Measurements from ENCODE around the gene NCLN. TPM values are rescaled to one million over a fixed set of nuclear protein-coding genes. Genes with fewer than 3 reads are reported as not detected.
A peak's percentile ranks its signal among the peaks of the same experiment; 100 is the strongest.
"Not testable (repeated sequence)": the region's sequence is repeated elsewhere in the genome, so short reads cannot be mapped to it uniquely, and the experiment has no call there.

The NCLN gene
- total RNA-seq, 1 donor from 2014 or later = 114 TPM

DNA sequence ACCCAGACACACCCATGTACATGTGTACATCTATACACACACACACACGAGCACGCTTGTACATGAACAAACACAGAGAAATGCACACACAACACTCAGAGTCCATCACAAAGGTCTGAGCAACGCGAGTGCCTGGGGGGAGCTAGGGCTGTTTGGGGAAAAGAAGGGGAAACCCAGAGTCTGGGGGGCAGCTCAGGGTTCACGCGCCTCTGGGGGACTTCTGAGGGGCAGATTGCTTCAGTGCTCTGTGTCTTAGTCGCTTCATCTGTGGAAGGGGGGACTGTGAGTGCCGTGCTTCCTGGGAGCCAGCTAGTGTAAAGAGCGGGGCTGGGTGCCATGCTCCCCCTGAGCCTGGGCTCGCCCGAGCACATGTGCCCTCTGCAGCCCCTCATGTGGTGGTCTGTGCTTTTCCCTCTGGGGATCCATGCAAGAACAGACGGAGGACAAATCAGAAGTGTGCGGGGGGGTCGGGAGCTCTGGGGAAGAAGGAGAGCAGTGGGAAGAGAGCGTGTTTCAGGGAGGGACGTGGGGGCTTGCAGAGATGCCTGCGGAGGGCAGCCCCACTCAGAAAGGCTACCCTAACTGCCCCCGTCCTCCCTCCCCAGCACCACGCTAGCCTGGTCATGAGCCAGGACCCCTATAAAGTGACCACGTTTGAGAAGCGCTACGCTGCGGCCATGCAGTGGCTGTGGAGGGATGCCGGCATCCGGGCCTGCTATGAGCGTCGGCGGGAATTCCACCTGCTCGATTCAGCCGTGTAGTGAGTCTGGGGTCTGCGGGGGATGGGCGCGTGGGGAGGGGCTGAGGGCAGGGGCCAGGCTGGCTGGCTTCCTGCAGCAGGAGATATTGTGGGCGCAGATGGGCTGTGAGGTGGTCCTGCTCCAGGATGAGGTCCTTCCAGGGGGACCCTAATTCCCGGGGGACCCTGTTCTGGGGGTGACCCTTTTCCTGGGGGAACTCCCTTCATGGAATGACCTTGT is 35.9 kb upstream of the NCLN start:
- Mint-ChIP-seq H3K4me1 (peaks cover 19% of the 10 kb centered on the region), H3K9me3 (peaks cover under 1% of the 10 kb centered on the region), H3K36me3 (ENCODE audit: low read depth) (peaks cover 40% of the 10 kb centered on the region), H3K4me3 (no peak overlapping the region), H3K27ac (peak overlapping the region; percentile 16), H3K27me3 (no peaks in the 10 kb centered on the region)
- no peak for DNase-seq
- intact Hi-C loops (cut with micrococcal nuclease) = no loop called here

DNA sequence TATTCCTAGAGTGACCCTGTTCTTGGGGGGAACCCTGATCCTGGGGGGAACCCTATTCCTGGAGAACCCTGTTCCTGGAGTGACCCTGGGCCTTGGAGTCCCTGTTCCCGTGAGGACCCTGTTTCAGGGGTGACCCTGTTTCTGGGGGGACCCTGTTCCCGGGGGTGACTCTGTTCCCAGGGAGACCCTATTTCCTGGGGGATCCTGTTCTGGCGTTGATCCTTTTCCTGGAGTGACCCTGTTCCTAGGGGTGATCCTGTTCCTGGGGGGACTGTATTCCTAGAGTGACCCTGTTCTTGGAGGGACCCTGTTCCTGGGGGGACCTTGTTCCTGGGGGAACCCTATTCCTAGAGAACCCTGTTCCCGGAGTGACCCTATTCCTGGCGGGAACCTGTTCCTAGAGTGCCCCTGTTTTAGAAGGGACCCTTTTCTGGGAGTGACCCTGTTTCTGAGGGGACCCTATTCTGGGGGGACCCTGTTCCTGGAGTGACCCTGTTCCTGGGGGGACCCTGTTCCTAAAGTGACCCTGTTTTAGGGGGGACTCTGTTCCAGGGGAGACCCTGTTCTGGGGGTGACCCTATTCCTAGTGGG is 34.9 kb upstream of the NCLN start:
- no peak for DNase-seq
- Mint-ChIP-seq H3K27ac (peak overlapping the region; percentile 35), H3K36me3 (ENCODE audit: low read depth) (peaks cover 42% of the 10 kb centered on the region), H3K9me3 (peaks cover 3% of the 10 kb centered on the region), H3K27me3 (no peaks in the 10 kb centered on the region), H3K4me1 (peaks cover 16% of the 10 kb centered on the region), H3K4me3 (no peak overlapping the region)
- intact Hi-C loops (cut with micrococcal nuclease) = no loop called here

DNA sequence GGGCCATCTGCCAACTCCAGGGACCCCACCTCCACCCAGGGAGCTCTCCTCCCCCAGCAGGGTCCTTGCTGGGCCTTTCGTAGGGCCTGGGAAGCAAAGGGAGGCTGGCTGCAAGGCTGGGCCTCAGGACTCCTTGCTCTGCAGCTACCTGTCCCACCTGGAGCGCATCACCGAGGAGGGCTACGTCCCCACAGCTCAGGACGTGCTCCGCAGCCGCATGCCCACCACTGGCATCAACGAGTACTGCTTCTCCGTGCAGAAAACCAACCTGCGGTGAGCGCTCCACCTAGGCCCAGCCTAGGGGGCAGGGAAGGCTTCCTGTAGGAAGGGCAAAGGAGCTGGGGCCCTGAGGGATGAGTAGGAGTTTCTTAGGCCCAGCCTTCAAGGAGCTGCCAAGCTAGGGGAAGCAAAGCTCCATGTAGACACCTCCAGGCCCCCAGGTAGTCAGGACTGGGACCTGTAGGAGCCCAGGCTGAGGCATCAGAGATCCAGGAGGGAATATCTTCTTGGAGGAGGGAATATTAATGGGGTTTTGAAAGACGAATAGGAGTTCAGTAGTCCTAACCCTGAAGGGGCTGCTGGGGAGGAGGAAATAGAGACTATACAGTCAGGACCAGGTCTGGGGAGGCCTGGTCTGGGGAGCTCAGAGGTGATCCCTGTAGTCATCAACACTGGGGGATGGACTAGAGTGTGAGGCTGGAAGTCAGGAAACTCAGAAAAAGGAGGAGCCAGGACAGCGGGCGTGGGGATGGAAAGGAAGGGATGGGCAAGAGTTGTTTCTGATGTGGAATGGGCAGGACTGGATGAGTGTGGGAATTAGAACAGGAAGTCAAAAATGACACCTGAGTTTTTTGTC is 33.9 kb upstream of the NCLN start:
- DNase-seq = no peak
- Mint-ChIP-seq H3K27me3 (no peaks in the 10 kb centered on the region), H3K4me3 (no peak overlapping the region), H3K9me3 (peaks cover 3% of the 10 kb centered on the region), H3K36me3 (ENCODE audit: low read depth) (peaks cover 46% of the 10 kb centered on the region), H3K4me1 (peaks cover 13% of the 10 kb centered on the region), H3K27ac (no peak overlapping the region)
- intact Hi-C loops (cut with micrococcal nuclease) = no loop called here

DNA sequence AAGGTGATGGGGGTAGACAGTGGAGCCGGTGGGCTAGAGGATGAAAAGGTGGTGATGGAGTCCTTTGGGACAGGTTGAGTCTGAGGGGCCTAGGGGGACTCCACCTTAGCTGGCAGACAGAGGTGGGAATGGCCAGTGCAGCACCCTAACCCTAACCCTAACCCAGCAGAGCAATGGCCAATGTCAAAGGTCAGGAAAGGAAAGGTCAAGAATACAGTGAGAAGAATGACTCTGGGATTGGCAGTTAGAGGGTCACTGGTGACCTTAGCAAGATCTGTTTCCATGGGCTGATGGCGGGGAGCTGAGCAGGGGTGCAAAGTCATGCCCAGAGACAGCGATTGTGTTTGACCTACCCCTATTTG is 33.3 kb upstream of the NCLN start:
- no peak for DNase-seq
- Mint-ChIP-seq H3K4me1 (peaks cover 15% of the 10 kb centered on the region), H3K36me3 (ENCODE audit: low read depth) (peaks cover 49% of the 10 kb centered on the region), H3K27me3 (no peaks in the 10 kb centered on the region), H3K4me3 (no peak overlapping the region), H3K9me3 (peaks cover 3% of the 10 kb centered on the region), H3K27ac (no peak overlapping the region)
- intact Hi-C loops (cut with micrococcal nuclease) = no loop called here

DNA sequence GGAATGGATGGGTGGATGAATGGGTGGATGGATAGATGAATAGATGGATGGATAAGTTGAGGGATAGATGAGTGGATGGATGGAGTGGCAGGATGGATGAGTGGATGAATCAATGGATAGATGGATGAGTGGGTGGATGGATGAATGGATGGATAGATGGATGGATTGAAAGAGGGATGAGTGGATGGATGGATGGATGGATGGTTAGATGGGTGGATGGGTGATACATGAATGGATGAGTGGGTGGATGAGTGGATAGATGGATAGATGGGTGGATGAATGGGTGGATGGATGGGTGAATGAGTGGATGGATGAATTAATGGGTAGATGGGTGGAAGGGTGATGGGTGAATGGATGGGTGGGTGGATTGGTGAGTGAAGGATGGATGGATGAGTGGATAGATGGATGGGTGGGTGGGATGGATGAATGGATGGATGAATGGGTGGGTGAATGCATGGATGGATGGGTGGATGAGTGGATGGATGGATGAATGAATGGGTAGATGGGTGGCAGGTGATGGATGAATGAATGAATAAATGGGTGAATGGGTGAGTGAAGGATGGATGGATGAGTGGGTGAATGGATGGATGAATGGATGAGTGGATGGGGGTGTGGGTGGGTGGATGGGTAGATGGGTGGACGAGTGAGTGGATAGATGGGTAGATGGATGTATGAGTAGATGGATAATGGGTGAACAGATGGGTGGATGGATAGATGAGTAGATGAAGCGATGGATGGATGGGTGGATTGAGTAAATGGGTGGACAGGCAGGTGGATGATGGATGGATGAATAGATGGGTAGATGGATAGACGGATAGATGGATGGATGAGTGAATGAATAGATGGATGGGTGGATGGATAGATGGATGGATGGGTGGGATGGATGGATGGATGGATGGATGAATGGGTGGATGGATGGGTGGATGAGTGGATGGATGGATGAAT is 32.2 kb upstream of the NCLN start:
- H3K36me3 Mint-ChIP-seq (ENCODE audit: low read depth) = peaks cover 53% of the 10 kb centered on the region
- DNase-seq = no peak
- H3K9me3 Mint-ChIP-seq = peaks cover 3% of the 10 kb centered on the region
- H3K4me1 Mint-ChIP-seq = peaks cover 17% of the 10 kb centered on the region
- H3K4me3 Mint-ChIP-seq = no peak overlapping the region
- intact Hi-C loops (cut with micrococcal nuclease) = loop anchor here (2.0 kb wide), 1 partner anchor 25 kb away; the partner anchor contains the start of gene S1PR4
- H3K27ac Mint-ChIP-seq = no peak overlapping the region
- H3K27me3 Mint-ChIP-seq = no peaks in the 10 kb centered on the region

DNA sequence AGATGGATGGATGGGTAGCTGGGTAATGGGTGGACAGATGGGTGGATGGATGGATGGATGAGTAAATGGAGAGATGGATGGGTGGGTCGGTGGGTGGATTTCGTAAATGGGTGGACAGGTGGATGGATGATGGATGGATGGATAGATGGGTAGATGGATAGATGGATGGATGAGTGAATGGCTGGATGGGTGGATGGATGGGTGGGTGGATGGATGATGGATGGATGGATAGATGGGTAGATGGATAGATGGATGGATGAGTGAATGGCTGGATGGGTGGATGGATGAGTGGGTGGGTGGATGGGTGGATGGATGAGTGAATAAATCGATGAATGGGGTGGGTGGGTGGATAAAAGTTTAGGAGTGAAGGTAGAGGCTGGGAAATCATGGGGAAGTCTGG is 31.3 kb upstream of the NCLN start:
- not testable (repeated sequence) for H3K27me3 Mint-ChIP-seq

DNA sequence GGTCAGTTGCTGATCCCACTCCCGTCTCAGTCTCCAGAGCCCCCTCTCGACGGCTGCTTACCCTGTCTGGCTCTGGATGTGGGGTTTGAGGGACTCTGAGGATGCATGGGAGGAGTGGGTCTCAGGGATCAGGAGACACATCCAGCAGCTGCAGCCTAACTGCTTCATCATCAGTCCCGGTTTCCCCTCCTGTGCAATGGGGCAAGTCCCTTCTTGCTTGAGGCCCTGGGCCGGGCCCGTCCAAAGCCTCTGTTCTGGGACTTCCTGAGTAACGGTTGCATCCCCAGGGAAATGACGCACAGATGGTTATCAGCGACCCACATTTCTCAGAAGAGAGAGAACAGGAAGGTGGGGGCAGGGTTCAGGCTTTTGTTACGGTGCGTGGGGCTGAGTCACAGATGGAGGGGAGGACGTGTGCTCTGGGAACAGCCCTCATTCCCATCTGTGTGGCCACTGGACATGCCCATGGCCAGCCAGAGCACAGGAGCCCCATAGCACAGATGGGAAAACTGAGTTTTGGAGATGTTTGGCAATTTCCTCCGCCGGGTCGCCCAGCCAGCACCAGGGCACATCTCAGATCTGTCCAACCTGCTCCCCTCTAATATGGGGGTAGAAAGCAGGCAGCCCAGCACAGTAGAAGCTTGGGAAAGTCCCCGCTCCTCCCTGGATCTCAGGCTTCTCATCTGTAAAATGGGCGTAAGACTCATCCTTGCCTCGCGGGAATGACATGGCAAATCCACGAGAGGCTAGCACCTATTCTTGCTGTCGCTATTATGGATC is 30.6 kb upstream of the NCLN start:
- peak; percentile 95 for DNase-seq
- Mint-ChIP-seq H3K4me3 (no peak overlapping the region), H3K9me3 (peaks cover 6% of the 10 kb centered on the region), H3K4me1 (peaks cover 9% of the 10 kb centered on the region), H3K36me3 (ENCODE audit: low read depth) (peaks cover 54% of the 10 kb centered on the region), H3K27ac (no peak overlapping the region), H3K27me3 (no peaks in the 10 kb centered on the region)
- intact Hi-C loops (cut with micrococcal nuclease) = loop anchor here (1.0 to 2.0 kb wide), 3 partner anchors 13 to 24 kb away; partner anchors contain the start of gene S1PR4

More for the DNA sequence above, 31.3 kb upstream of the NCLN start:
- not testable (repeated sequence) for H3K9me3 Mint-ChIP-seq, H3K27ac Mint-ChIP-seq, DNase-seq, H3K4me3 Mint-ChIP-seq
- intact Hi-C loops (cut with micrococcal nuclease) = loop anchor here (2.0 kb wide), 1 partner anchor 24 kb away; the partner anchor contains the start of gene S1PR4
- Mint-ChIP-seq H3K36me3 (ENCODE audit: low read depth) (peaks cover 53% of the 10 kb centered on the region), H3K4me1 (peaks cover 11% of the 10 kb centered on the region)

DNA sequence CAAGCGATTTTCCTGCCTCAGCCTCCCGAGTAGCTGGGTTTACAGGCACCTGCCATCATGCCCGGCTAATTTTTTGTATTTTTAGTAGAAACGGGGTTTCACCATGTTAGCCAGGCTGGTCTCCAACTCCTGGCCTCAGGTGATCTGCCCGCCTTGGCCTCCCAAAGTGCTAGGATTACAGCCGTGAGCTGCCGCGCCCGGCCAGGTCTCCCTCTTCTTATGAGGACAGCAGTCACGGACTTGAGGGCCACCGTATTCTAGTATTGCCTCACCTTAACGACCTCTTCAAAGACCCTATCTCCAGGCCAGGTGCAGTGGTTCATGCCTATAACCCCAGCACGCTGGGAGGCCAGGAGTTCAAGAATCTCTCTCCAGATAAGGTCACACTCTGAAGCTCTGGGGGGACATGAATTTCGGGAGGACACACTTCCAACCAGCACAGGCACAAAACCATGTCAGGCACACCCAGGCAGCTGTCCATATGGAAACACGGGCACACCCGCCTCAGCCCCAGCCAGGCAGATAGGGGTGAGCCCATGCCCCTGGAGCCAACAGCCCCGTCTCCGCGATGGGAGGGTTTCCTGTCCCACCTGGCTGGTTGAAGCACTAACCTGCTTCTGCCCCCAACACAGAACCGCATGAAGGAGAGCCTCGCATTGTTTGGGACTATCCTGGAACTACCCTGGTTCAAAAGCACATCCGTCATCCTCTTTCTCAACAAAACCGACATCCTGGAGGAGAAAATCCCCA is 28.5 kb upstream of the NCLN start:
- DNase-seq = no peak
- Mint-ChIP-seq H3K36me3 (ENCODE audit: low read depth) (peaks cover 64% of the 10 kb centered on the region), H3K27ac (peak overlapping the region; percentile 69), H3K4me3 (no peak overlapping the region), H3K27me3 (no peaks in the 10 kb centered on the region), H3K4me1 (peaks cover 25% of the 10 kb centered on the region), H3K9me3 (peaks cover 12% of the 10 kb centered on the region)
- intact Hi-C loops (cut with micrococcal nuclease) = no loop called here

DNA sequence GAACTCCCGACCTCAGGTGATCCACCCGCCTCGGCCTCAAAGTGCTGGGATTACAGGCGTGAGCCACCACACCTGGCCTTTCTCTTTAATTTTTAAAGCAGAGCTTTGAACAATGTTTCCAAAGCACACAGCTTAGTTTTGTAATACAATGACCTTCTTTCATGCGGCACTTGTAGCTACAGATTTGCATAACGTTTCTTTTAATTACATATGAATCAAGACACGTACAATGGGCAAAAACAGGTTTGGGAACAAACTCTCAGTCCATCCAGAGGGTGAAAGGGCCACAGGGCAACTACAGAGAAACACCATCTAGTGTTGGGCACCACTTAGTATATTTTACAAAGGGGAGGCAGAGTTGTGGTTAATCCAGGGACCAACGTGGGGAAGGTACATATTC is 26.2 kb upstream of the NCLN start:
- Mint-ChIP-seq H3K9me3 (peaks cover 12% of the 10 kb centered on the region), H3K36me3 (ENCODE audit: low read depth) (peaks cover 84% of the 10 kb centered on the region), H3K4me3 (no peak overlapping the region), H3K27me3 (no peaks in the 10 kb centered on the region), H3K27ac (no peak overlapping the region), H3K4me1 (peaks cover 35% of the 10 kb centered on the region)
- intact Hi-C loops (cut with micrococcal nuclease) = no loop called here
- DNase-seq = no peak

DNA sequence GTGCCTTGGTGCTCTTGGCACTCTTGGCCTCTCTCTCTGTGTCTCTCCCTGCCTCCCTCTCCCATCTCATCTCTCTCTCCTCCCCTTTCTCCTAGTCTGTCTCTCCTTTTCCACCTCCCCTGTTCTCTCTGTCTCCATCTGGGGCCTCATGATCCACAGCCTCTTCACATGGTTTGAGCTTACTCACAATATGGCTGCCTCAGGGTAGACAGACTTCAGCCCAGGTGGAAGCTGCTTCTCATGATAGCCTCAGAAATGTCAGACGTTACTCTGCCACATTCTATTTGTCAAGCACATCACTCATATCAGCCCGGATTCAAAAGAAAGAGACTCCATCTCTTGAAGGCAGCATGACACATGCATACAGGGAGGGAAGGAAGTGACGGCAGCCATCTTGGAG is 25.5 kb upstream of the NCLN start:
- Mint-ChIP-seq H3K36me3 (ENCODE audit: low read depth) (peaks cover 87% of the 10 kb centered on the region), H3K27ac (peak overlapping the region; percentile 66), H3K4me3 (no peak overlapping the region), H3K27me3 (no peaks in the 10 kb centered on the region), H3K4me1 (peaks cover 36% of the 10 kb centered on the region), H3K9me3 (peaks cover 9% of the 10 kb centered on the region)
- intact Hi-C loops (cut with micrococcal nuclease) = no loop called here
- DNase-seq = no peak

DNA sequence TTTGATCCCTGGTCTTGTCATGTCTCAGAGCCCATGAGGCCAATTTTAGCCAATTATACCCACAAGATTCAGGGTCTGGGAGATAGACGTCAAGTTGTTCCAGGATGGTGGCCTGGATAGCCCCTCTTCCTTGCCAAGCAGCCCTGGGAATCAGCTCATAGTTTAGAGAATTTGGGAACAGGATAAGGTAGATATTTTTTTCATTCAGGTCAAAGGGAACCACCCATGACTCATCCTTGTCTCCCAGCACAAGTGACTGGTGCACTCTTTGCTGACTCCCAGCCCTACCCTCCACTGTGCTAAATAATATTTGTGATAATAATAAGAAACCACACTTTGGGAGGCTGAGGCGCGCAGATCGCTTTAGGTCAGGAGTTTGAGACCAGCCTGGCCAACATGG is 24.3 kb upstream of the NCLN start:
- DNase-seq = no peak
- Mint-ChIP-seq H3K27me3 (no peaks in the 10 kb centered on the region), H3K9me3 (peaks cover 9% of the 10 kb centered on the region), H3K4me3 (no peak overlapping the region), H3K4me1 (peaks cover 40% of the 10 kb centered on the region), H3K27ac (peak overlapping the region; percentile 78), H3K36me3 (ENCODE audit: low read depth) (peaks cover 85% of the 10 kb centered on the region)
- intact Hi-C loops (cut with micrococcal nuclease) = no loop called here

All from activated CD4-positive, alpha-beta T cell treated with anti-CD3 and anti-CD28 coated beads, Interleukin-2, amount 10 ng/mL, durations not matched to agents 24 days and 14 days (primary cell).